Measurements from ENCODE around the gene CRTC1.

DNA sequence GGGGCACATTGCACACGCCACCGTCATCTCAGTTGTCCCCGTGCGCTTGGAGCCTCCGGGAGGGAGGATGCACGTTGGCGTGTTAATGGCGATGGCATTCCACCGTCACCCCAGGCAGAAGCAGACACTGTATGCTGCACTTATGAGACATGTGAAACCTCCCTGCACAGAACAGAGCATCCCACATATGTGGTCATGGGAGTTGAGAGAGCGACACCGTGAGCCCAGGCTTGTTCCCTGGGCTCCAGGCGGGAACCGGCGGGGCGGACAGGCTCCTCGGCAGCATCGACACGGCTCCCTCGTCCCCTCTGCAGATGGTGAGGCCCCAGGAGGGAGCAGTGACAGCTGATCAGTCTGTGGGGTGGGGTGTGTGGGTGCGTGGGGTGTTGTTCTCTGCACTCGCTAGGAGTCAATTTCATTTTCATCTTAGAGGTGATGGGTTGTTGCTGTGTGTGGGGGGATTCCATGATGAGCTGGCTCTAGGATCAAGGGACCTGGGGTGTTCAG, 40.4 kb downstream of the CRTC1 start:
- TF ChIP-seq ELF4 (IDR thresholded peaks at IDR 0.05) (no peak), SP1 (IDR thresholded peaks at IDR 0.05) (no peak), TARDBP (IDR thresholded peaks at IDR 0.05) (no peak), FOXA1 (IDR thresholded peaks at IDR 0.05) (no peak), FOXM1 (IDR thresholded peaks at IDR 0.05; ENCODE audit: borderline replicate concordance) (no peak), FOXK2 (IDR thresholded peaks at IDR 0.05) (no peak), BHLHE40 (IDR thresholded peaks at IDR 0.05; ENCODE audit: borderline replicate concordance) (no peak), SUZ12 (IDR thresholded peaks at IDR 0.05) (no peak), LEF1 (IDR thresholded peaks at IDR 0.05; ENCODE audit: borderline replicate concordance) (no peak), ARNT (IDR thresholded peaks at IDR 0.05) (no peak), ZNF384 (IDR thresholded peaks at IDR 0.05) (no peak)
- TF ChIP-seq, protein P1, sequence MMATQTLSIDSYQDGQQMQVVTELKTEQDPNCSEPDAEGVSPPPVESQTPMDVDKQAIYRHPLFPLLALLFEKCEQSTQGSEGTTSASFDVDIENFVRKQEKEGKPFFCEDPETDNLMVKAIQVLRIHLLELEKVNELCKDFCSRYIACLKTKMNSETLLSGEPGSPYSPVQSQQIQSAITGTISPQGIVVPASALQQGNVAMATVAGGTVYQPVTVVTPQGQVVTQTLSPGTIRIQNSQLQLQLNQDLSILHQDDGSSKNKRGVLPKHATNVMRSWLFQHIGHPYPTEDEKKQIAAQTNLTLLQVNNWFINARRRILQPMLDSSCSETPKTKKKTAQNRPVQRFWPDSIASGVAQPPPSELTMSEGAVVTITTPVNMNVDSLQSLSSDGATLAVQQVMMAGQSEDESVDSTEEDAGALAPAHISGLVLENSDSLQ (IDR thresholded peaks at IDR 0.05) = no peak
